GM21723 (cell line): ENCODE results near the gene GLRX.

Experiments
- ATAC-seq: cut with Tn5 transposase; IDR thresholded peaks from one replicate; pipeline ENCODE4 v1.9.1; 2021; ENCODE audit warnings: mild to moderate bottlenecking, moderate library complexity; ENCODE audit not compliant: unreplicated experiment

Gene GLRX

DNA sequence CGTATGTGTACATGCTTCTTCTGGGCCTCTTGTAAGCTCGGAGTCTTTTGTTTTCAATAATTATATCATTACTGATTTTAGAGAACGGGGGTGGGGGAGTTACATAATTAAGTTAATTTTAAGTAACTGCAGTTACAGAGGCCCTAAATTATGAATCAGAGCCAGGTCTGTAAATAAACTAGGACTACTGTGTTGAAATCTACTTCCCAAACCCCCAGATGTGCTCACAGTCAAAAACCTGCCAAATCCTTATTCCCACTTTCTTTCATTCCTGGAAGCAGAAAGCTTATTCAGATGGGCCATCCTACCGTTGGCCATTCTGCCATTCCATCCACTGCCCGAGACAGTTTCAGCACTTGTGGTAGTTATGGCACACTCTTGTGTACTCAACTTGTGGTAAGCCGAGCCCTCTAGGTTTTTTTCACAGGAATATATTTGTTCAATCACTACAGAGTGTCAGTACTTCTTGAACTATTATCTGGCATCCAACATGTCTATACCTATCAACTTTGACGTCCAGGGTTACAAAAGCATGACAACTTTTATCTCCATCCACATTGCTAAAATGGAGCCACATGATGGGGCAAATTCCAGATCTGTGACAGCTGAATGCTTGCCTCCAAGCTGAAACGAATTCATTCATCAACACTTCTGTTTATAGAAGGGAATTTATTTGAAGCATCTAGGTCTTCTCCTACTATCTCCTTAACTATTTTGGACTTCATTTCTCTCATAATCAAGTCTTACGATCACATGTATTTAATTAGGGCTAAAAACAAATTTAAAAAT, 37.8 kb downstream of the GLRX start:
- no peak for ATAC-seq

DNA sequence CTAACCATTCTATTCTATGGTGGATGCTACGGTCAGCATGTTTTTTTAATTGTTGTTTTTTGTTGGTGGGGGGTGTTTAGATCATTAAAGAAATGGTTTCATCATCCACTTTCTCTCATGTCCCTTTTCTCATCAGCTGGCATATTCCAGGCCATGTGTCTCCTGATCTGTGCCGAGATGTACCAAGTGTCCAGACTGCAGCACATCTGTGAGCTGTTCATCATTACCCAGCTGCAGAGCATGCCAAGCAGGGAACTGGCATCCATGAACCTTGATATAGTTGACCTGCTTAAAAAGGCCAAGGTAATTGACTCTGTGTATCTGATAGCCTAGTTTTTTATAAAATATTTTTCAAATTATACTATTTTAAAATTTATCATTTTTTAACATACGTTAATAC, 38.9 kb downstream of the GLRX start:
- no peak for ATAC-seq

DNA sequence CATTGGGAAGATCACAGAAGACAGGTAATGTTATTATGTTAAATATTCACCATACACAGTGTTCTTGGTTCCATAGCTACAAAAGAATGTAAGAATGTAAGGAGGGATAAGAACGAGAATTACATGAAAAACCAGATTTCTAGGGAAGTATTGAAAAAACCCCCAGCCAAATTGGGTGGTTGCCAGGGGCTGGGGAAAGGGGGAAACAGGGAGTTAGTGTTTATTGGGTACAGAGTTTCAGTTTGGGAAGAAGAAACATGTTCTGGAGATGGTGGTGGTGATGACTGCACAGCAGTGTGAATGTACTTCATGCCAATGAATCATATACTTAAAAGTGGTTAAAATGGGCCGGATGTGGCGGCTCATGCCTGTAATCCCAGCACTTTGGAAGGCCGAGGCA, 40.3 kb downstream of the GLRX start:
- no peak for ATAC-seq

DNA sequence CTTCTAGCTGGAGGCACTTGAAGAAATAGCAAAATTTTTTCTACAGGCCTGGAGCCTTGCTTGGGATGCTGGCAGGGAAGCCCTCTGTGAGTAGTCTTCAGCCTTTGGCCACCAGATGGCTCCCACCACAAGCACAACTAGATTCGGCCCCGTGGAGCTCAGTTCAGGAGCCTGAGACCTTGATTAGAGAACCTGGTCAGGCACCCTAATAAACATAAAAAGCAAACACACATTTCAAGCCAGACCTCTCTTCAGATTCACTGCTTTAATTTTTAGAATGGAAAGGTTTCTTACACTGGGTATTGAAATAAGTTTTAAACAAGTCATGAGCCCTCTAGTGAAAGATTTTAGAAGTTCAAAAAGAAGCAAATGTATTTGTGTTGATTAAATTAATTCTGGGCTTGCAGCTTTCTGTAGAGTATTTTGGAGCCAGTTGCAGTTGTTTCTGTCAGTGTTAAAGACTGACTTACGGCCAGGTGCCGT, 41.4 kb downstream of the GLRX start:
- peak; percentile 97 for ATAC-seq

DNA sequence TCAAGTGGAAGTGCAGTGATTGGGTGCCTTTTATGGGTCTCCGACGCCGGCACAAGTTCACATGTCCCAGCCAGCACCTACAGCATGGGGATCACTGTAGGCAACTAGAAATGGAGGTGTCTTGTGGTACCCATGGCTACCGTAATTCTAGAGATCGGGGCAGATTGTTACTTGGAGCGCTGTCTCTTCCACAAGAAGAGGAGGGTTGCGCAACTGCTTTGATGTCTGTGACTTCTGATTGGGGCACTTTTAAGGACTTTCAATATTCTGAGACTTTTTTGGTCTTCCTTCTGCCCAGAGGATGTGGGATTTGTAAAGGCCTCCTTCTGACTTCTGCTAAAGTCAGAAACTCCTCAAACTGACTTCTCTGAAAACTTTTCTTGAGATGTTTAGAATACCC, 41.9 kb downstream of the GLRX start:
- ATAC-seq = peak; percentile 9

DNA sequence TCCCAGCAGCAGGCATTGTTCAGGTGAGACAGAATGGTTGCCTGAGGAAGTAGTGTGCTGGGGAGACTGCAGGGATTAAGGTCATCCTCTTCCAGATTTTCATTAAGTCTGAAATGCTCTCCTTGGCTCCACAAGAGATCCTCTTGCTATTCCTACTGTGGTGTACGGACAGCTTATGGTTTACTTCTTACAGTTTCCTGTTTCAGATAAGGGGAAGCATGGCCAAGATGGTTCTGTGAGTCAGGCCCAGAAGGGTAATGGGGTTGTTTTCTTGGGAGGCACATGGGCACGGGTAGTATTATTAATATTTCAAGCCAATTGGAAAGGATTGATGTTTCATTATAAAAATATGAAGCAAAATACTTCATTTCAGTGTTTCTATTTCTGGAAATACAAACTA, 42.9 kb downstream of the GLRX start:
- ATAC-seq = no peak

DNA sequence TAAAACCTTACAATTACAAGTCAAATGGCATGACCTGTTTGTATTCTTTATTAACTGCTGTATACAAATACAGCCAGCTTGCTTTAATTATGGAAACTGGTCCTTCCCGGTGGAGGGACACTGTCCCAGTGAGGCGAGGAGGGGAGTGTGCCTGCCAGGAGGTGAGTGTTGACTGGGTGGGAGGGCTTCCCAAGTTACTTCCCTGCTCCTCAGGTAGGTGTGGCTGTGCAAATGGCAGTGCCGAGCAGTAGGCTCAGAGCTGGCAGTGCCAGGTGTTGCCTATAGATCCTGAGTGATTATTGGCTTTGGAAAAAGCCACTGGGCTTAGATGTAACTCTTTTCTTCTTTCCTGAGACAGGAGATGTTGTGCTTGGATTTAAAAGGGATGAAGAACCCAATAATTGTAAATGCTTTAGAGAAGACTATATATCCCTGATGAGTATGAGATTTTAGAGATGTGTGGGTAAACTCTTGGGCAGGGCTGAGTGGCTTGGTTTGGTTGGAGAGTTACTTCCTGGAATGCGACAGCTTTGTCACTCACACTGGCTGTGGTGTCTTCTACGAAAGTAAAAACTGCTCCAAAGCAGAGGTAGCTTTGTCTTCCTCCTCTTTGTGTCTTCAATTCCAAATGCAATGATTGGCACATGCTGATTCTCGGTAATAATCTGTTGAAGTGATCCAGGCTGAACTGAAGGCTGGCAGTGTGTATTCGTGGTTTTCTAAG, 43.7 kb downstream of the GLRX start:
- ATAC-seq = no peak

DNA sequence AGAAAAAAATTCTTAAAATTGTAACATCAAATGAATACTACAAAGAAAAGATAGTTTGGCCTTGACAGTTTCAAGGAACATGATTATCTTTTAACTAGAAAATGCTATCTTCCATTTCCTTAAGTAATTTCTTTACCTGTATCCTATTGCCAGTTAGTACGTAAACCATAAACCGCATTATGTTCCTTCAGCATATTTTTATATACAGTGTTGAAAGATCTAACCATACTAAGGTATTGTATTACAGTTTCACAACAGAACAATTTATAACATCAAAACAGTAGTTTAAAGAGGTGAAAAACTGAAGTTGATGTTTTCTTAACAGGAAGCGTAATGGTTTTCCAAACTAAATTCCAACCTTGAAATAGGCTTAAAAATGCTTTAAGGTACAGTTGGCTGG, 45.1 kb downstream of the GLRX start:
- ATAC-seq = no peak

DNA sequence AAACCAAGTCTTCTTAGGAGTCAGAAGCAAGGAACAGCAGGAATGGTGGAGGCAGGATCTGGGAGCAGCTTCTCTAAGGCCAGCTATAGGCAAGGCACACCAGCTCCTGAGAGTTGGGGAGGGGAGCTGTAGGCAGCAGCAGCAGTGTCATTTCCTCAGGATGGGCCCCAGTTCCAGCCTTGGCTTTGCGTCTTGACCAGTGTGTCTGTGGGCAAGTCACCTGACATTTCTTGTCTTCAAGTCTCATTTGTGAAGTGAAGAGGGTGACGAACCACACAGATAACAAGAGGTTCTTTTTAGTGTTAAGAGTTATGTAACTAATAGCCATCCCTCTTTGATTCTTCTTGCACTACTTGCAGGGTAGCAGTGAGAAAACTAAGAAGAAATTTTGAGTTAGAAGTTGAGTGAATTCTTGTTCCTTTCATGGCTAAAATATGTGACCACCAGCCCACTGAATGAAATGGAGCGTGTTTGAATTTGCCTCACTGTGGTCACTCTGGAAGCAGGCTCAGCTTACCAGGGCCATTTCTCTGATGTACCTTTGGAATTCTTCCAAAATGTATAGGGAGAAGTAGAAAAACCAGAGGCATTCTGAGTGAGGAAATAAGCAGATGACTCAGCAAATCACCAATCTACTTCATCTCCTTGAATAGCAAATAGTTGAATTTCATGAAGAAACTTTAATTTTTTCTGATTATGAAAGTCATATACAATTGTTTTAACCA, 49.0 kb downstream of the GLRX start:
- ATAC-seq = no peak

DNA sequence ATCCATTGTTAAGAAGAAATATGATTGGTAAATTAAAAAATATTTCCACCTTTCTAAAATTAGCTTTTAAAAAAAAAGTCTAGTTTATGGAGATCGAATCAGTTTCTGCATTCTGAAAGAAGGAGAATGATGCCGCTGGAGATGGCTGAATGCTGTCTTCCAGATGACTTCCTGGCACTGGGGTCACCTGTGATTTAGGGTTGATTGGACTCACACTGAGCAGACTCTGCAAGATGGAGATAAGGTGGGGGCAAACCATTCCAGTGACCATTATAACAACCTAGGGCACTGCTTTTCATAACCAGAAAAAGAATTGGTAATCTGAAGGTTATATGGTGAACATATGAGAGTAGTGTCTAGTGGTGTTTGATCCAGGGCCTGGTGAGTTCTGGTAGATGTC, 50.6 kb downstream of the GLRX start:
- no peak for ATAC-seq

DNA sequence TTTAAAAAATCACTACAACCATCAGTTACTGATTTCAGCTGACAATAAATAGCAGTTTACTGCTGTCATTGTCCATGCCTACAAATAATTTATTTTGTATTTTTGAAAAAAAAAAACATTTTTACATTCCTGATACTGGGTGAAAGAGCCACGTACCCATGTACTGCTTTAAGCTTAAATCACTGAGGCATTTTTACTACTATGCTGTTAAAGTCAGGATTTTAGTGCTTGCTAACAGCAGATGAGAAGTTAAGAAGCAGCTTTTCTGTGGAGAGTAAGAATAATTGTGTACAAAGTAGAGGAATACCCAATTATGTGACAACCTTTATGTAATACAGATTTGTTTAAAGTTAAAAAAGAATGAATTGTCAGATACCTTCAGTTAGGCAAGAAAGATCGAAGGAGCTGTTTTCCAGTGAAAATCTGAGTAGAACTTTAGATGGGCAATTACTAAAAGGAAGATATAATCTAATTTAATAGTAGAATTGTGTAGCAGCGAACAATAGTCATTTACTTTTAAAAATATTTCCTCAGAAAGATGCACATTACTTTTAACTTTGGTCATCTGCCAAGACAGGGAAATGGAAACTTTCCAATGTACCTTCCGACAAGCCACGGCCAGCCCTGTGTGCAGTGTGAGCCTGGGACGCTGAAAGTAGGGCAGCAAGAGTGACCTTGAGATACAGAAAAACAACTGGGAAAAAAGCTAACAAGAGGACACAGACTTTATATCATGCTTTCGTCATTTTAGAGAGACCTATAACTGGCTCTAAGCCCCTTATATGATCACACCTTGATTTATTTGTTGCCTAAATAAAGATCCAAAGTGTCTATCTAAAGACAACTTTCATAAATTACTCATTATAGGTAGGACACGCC, 51.5 kb downstream of the GLRX start:
- no peak for ATAC-seq

DNA sequence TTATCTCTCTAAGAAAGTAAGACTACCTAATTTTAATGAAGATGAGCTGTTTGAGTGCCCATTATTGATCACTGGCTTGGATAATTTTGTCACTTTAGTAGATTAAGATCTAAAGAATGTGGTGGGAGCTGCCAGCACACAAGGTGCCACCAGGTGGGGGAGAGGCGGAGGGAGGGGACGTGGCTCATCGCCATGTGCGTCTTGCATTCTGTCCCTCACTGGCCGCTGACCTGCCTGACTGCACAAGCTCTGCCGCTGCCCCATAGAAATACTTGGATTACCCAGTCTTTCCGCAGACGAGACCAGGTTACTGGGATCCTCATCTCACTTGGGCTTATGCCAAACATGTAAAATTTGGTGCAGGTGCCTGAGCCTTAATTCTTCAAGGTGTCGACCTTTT, 53.8 kb downstream of the GLRX start:
- no peak for ATAC-seq

DNA sequence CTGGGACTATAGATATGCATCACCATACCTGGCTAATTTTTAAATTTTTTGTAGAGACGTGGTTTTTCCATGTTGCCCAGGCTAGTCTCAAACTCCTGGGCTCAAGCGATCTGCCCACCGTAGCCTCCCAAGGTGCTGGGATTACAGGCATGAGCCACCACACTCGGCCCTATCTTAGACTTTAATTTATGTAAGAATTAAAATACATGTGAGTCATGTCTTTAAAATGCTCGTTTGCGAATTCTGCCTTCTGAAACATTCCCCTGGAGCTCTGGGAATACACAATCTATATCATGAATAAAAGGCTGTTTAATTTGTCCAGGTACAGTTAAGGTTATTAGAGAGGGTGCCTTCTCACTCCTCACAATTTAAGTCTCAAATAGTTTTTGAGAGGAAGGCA, 58.6 kb downstream of the GLRX start:
- no peak for ATAC-seq
